Activated CD8-positive, alpha-beta T cell treated with anti-CD3 and anti-CD28 coated beads for 36 hours (primary cell): ENCODE data around the gene SMARCB1. TPM values are rescaled to one million over a fixed set of nuclear protein-coding genes. Genes with fewer than 3 reads are reported as not detected.
A peak's percentile ranks its signal among the peaks of the same experiment; 100 is the strongest.

Experiments used
- ATAC-seq: fragments of 200-7000 bp; cut with Tn5 transposase; one replicate; pipeline ENCODE4 v1.10.0; 2021; ENCODE audit warnings: mild to moderate bottlenecking, moderate library complexity
- CTCF ChIA-PET: fragments of 350-600 bp; sonication (Branson Sonifier 250); formaldehyde crosslinking; loops from one replicate; lab custom pipeline; 2021; ENCODE audit warnings: antibody characterized with exemption; lab: Charles Lee
- POLR2A ChIA-PET: fragments of 350-600 bp; sonication (Branson Sonifier 250); formaldehyde crosslinking; loops from one replicate; lab custom pipeline; 2021; ENCODE audit warnings: antibody characterized with exemption; lab: Charles Lee
- DNase-seq: peaks from one replicate; pipeline ENCODE4 v3.0.0-alpha.2; 2020
- H3K27ac Mint-ChIP-seq: one replicate; pipeline ENCODE4 v1.8.0; 2021; ENCODE audit warnings: mild to moderate bottlenecking, mixed read lengths
- H3K27me3 Mint-ChIP-seq: one replicate; pipeline ENCODE4 v1.8.0; 2021; ENCODE audit warnings: mixed read lengths
- H3K36me3 Mint-ChIP-seq: one replicate; pipeline ENCODE4 v1.8.0; 2021; ENCODE audit warnings: low read depth, mixed read lengths
- H3K4me1 Mint-ChIP-seq: one replicate; pipeline ENCODE4 v1.8.0; 2021; ENCODE audit warnings: low read depth, mixed read lengths
- H3K4me3 Mint-ChIP-seq: one replicate; pipeline ENCODE4 v1.8.0; 2021; ENCODE audit warnings: mild to moderate bottlenecking, moderate library complexity, mixed read lengths
- H3K9me3 Mint-ChIP-seq: one replicate; pipeline ENCODE4 v1.8.0; 2021; ENCODE audit warnings: mixed read lengths
- CTCF ChIP-seq: fragments of 200-600 bp; IDR thresholded peaks from one replicate; pipeline ENCODE4 v1.8.0; 2022; ENCODE audit warnings: antibody characterized with exemption, mild to moderate bottlenecking
- intact Hi-C: fragments of 100-400 bp; cut with micrococcal nuclease; formaldehyde crosslinking; loops from one replicate; pipeline ENCODE4 v1.10.0; 2022
- total RNA-seq, 2 experiments: library from RNA; stranded (reverse); gene quantifications; one replicate each; pipeline ENCODE4 v1.2.3, GENCODE V29; 2021

The SMARCB1 gene
- total RNA-seq, 2 experiments from 2014 or later: 82.8 to 86.3 TPM

GRCh38 chr22:23781511-23782183 lies 5.1 kb upstream of the SMARCB1 start:
- DNase-seq: no peak
- Mint-ChIP-seq H3K9me3 (no peaks in the 10 kb centered on the region), H3K4me3 (no peak overlapping the region), H3K27ac (no peak overlapping the region), H3K4me1 (peaks cover 13% of the 10 kb centered on the region), H3K27me3 (no peaks in the 10 kb centered on the region), H3K36me3 (no peaks in the 10 kb centered on the region)
- no peak for ATAC-seq
- intact Hi-C loops: no loop called here
- ChIA-PET CTCF (no interaction called here), POLR2A (interaction anchor here (0.7 to 1.0 kb wide), 3 partner anchors 9 to 103 kb away, joined by 3 read pairs; partner anchors contain the start of gene MMP11)
- TF ChIP-seq CTCF: no peak

GRCh38 chr22:23782252-23782651 lies 4.5 kb upstream of the SMARCB1 start:
- no peak overlapping the region for H3K4me3 Mint-ChIP-seq
- TF ChIP-seq CTCF: no peak
- DNase-seq: no peak
- POLR2A ChIA-PET: interaction anchor here (0.7 kb wide), 1 partner anchor 104 kb away, joined by 3 read pairs; no protein-coding TSS in a partner anchor
- H3K4me1 Mint-ChIP-seq: peaks cover 13% of the 10 kb centered on the region
- intact Hi-C loops: no loop called here
- no peak overlapping the region for H3K27ac Mint-ChIP-seq
- no peaks in the 10 kb centered on the region for H3K36me3 Mint-ChIP-seq
- no peak for ATAC-seq
- no peaks in the 10 kb centered on the region for H3K9me3 Mint-ChIP-seq
- CTCF ChIA-PET: no interaction called here
- H3K27me3 Mint-ChIP-seq: no peaks in the 10 kb centered on the region

GRCh38 chr22:23782703-23783102 lies 4.1 kb upstream of the SMARCB1 start:
- no peak overlapping the region for H3K27ac Mint-ChIP-seq
- CTCF ChIA-PET: no interaction called here
- DNase-seq (no peak), ATAC-seq (no peak)
- no peak for TF ChIP-seq CTCF
- intact Hi-C loops: no loop called here
- no peaks in the 10 kb centered on the region for H3K9me3 Mint-ChIP-seq
- H3K4me1 Mint-ChIP-seq: peaks cover 16% of the 10 kb centered on the region
- H3K27me3 Mint-ChIP-seq: no peaks in the 10 kb centered on the region
- POLR2A ChIA-PET: interaction anchor here (0.7 kb wide), 1 partner anchor 104 kb away, joined by 3 read pairs; no protein-coding TSS in a partner anchor
- H3K36me3 Mint-ChIP-seq: no peaks in the 10 kb centered on the region
- no peak overlapping the region for H3K4me3 Mint-ChIP-seq

- CTCF ChIA-PET: no interaction called here
- intact Hi-C loops: no loop called here
- Mint-ChIP-seq H3K4me3 (no peak overlapping the region), H3K27ac (peak overlapping the region; percentile 4), H3K36me3 (no peaks in the 10 kb centered on the region), H3K4me1 (peaks cover 20% of the 10 kb centered on the region), H3K27me3 (no peaks in the 10 kb centered on the region), H3K9me3 (no peaks in the 10 kb centered on the region)
- TF ChIP-seq CTCF: no peak
- POLR2A ChIA-PET: interaction anchor here (0.6 to 0.9 kb wide), 3 partner anchors 16 to 188 kb away, joined by 3 to 4 read pairs (median 3); no protein-coding TSS in a partner anchor
- DNase-seq: no peak
- no peak for ATAC-seq
Measured at GRCh38 chr22:23783265-23784150, 3.3 kb upstream of the SMARCB1 start.
